ENCODE results near the gene NSG2.

The NSG2 gene

DNA sequence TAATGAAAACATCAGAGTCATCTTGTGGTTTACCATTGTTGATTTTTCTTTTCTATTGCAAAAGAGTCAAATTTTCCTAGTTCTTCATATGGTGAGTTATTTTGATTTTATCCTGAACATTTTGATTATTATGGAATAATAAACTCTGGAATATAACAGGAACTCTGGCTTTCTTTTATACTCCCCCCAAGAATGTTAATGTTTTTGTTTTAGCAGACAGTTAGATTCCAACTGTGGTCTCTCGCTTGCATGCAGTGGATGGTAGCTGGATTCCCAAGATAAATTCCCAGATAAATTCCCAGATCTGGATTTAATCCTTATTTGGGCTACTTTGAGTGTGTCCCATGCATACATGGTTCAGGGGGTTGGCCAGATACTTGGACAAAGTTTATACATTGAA, 109.8 kb downstream of the NSG2 start:
- no peak for DNase-seq

DNA sequence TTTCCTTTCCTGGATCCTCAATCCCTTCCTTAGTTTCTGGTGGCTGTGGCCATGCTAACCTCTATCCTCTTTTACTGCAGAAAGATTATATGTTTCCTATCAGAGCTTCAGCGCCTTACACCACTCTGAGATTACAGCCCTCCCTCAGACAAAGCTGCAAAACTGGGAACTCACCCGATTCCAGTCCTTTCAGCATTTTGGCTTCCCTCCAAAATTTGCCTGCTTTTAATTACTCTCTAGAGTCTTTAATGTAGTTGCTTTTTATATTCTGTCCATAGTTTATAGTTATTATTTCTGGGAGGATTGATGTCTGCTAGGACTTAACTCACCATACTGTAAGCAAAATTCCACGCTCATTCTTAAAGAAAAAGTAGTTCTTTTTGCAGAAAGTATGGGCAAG, 110.2 kb downstream of the NSG2 start:
- DNase-seq, result no peak

DNA sequence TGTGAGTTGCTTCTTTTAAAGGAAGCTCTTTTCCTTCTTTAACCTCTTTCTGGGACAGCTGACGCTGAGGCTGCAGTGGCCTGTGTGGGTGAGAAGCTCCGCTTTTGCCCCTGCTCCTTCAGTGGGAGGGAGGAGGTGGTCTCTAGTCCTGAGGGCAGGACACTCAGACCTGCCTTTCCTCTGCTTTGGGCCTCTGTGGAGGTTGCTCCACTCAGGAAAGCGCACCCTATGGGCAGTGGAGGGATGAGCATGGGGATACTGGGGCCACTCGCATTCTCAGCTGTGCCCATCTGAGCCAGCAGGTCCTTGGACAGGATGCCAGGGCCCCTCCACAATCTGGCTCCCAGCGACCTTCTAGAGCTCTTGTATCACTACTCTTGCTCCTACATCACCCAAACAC, 111.5 kb downstream of the NSG2 start:
- no peak for DNase-seq

All from stimulated activated CD4-positive, alpha-beta T cell treated with anti-CD3 and anti-CD28 coated beads, Interleukin-2, amount 100 ng/mL, for 24 hours (primary cell).